ENCODE results near the gene B3GNT8.
"Not testable (repeated sequence)": the region's sequence is repeated elsewhere in the genome, so short reads cannot be mapped to it uniquely, and the experiment has no call there.

The B3GNT8 gene, protein sequence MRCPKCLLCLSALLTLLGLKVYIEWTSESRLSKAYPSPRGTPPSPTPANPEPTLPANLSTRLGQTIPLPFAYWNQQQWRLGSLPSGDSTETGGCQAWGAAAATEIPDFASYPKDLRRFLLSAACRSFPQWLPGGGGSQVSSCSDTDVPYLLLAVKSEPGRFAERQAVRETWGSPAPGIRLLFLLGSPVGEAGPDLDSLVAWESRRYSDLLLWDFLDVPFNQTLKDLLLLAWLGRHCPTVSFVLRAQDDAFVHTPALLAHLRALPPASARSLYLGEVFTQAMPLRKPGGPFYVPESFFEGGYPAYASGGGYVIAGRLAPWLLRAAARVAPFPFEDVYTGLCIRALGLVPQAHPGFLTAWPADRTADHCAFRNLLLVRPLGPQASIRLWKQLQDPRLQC

DNA sequence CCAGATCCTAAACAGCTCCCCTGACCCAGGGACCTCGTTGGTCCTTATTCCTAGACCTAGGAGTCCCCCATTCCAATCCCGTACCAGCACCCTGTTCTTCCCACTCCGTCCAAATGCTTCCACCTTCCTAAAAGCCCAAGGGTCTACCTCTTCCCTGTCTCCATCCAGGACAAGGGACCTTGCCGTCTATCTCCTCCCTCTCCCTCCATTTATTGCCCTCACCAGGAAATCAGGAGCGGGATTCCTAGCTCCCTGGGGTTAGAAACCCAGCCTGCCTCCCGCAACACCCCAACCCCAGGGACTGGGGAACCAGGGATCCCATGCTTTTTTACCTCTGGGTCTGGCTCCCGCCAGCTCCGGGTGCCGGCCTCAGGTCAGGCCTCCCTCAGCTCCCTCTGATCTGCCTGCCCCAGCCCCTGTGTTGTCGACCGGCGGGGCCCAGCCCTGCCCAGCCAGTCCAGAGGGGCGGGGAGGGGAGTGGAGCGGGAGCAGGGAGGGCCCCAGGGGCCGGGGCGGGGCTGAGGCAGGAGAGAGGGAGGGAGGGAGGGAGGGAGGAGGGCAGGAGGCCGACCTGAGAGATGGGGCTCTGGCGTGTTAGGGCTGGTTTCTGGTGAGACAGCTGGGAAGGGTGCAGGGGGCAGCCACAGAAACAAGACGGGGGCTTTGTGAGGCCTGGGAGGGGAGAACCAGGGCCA is at the start of gene B3GNT8:
Gene B3GNT8 (minus strand): TSS at position 423 of the 695 bp plus-strand sequence. CDS start 596 bp downstream, outside the sequence.
- DNase-seq, result no peak

DNA sequence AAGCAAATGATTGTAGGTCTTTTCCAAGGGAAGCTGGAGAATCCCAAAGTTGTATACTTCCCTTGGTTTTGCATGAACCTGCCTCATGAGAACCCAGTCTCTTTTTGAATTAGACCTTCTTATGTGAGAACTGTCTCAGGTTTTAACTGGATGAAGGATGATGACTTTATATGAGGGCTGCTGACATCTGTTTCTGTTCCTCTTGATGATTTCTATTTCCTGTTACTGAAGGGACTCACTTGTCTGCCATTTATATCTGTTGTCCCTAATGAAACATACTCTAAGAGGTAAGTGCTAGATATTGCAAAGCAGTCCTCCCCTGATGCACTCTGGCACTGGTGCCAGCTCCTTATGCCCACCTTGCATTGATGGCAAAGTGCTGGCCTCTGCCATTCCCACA is 49.4 kb upstream of the B3GNT8 start:
- DNase-seq, result no peak

DNA sequence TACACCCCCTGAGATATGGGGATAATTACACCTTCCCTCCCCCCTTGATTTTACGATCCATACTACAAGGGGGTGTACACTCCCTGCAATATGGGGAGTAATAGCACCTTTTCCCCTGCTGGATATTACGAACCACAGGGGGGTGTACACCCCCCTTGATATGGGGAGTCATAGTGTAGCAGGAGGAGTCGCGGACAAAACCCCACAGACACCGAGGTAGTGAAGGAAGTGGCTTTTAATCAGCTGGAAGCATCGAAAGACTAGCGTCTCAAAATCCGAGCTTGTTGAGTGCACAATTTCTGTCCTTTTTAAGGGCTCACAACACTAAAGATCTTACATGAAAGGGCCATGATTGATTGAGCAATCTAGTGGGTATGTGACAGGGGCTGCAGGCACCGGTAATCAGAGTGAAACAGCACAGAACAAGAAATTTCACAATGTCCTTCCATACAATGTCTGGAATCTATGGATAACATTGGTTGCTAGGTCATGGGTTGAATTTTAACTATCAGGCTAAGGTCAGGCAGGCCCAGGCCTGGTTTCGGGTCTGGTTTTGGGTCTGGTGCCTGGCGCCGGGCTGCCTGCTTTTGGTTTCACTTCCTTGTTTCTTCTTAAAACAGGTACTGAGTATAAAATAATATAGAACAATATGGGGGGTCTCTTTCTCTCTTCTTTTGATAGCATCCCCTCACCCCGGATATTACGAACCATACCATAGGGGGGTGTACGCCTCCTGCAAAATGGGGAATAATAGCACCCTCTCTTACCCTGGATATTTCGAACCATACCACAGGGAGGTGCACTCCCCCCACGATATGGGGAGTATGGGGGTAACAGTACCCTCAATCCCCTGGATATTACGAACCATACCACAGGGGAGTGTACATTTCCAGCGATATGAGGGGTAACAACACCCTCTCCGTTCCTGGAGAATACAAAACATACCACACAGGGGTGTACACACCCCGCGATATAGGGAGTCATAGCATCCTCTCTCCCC is 36.4 kb upstream of the B3GNT8 start:
- not testable (repeated sequence) for DNase-seq

DNA sequence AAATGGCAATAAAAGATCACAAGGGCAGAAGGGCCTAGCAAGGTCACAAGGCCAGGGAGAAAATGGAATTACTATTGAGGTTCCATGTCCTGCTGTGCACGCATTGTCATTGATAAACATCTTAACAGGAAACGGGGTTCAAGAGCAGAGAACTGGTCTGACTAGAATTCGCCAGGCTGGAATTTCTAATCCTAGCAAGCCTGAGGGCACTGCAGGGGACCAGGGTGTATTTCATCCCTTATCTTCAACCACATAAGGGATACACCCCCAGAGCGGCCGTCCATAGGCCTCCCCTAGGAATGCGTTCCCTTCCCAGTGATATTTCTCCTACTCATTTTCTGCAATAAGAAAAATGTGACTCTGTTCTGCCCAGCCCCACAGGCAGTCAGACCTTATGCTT is 35.3 kb upstream of the B3GNT8 start:
- DNase-seq, result no peak

DNA sequence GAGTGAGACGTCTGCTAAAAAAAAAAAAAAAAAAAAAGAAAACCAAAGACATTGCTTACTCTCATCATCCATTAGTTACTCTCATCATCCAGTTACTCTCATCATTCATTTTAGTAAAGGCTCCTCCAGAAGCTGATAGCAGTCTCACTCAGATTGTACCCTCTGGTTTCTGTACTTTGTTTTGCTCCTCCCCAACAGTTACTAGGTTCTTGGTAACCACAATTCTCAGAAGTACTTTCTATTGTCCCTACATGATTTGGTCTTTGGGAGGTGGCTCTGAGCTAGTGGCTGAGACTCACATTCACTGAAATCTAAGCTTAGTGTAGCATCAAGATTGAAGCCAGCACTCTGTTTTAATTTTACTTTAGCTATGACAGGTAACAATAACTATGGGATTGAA is 30.1 kb upstream of the B3GNT8 start:
- no peak for DNase-seq

DNA sequence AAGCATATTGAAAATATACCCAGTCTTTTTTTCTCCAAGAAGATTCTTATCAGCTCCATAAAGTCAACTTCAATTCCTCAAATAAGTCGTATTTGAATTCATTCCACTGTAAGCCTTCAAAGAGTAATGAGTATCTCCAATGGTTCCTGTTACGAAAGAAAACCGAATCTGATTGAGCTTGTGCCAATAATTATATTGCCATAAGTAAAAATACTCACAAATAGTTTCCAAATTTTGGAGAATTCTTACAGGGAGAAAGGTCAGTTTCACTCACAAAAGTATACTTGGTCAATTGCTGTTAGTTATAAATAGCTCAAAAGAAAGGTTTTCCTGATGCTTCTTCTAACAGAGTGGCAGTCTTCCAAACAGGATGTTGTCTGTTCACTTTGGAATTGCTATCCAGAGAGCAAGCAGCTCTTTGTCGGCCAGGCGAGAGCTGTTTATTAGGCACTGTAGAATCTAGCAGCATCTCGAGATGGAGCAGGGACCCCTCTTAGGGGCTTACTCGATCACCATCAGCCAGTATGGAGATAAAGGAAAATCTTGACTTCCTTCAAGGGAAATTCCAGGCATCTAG is 29.3 kb upstream of the B3GNT8 start:
- DNase-seq, result no peak

DNA sequence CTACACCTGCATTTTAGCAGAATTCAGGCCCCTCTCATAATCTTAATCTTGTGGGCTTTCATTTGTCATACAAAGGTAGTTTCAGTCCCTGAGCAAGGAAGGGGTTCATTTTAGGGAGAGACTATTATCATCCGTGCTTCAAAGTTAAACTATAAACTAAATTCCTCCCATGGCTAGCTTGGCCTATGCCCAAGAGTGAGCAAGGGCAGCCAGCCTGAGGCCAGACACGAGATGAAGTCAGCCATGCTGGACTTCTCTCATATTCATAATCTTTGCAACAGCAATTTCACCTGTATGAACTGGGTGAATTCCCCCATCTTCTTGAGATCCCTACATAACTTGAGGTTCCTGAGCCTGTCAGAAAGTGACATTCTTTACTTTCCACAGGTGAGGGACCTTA is 28.8 kb upstream of the B3GNT8 start:
- DNase-seq, result no peak

DNA sequence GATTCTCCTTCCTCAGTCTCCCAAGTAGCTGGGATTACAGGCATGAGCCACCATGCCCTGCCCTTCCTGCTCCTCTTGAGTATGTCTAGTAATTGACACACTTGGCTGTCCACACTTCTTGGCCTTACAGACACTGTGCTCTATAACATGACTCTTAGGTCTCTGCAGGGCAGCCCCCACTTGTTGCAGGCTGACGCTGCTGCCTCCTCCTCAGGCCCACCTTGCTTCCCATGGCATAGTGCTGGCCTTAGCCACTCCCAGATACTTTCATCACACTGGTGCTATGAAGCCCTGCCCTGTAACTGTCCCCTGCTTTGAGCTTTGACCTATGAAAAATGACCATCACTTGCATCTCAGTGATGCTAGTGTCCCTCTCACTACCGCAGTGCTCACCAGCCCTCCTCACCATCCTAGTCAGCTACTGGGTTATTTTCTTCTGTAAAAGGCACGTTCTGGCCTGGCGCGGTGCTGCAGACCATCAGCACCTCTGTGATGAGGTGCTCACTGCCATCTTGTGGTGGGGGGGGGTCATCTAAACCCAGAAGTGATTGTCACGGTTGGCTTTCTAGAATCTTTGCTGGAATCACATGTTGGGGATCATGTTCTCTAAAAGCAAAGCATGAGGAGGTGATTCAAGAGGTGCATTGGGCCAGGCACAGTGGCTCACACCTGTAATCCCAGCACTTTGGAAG is 25.6 kb upstream of the B3GNT8 start:
- DNase-seq, result no peak

DNA sequence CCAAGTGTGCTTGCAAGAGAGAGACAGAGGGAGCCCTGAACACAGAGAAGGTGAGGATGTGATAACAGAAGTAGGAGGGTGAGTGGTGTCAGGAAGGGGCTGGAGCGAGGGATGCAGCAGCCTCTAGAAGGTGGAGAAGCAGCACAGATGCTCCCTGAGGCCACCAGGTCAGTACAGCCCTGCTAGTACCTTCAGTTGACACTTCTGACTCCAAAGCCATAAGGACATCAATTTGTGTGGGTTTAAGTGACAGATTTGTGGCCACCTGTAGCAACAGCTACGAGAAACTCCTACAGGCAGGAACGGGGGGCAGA is 22.6 kb upstream of the B3GNT8 start:
- no peak for DNase-seq

DNA sequence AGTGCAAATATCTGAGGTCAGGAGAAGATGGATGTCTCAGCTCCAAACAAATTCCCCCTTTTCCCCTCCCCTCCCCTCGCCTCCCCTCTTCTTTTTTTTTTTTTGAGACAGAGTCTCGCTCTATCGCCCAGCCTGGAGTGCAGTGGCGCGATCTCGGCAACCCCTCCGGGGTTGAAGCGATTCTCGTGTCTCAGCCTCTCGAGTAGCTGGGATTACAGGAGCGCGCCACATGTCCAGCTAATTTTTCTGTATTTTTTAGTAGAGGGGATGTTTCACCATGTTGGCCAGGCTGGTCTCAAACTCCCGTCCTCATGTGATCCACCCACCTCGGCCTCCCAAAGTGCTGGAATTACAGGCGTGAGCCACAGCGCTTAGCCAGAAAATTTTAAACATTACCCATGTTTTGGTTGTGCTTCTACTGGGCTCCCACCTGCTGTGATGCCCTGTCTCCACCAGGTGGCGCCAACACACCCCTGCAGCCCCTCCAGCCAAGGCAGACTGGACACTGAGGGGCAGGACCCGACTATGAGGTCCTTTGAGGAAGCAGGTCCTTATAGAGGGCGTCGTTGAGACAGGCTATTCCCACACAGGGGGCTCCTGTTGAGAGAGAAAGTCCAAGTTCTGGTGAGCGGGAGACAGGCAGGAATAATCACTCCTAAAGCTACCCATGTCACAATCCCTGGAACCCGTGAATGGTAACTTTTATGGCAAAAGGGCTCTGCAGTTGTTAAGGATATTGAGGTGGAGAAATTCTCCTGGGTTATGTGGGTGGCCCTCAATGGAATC is 22.1 kb upstream of the B3GNT8 start:
- peak; percentile 43 for DNase-seq

DNA sequence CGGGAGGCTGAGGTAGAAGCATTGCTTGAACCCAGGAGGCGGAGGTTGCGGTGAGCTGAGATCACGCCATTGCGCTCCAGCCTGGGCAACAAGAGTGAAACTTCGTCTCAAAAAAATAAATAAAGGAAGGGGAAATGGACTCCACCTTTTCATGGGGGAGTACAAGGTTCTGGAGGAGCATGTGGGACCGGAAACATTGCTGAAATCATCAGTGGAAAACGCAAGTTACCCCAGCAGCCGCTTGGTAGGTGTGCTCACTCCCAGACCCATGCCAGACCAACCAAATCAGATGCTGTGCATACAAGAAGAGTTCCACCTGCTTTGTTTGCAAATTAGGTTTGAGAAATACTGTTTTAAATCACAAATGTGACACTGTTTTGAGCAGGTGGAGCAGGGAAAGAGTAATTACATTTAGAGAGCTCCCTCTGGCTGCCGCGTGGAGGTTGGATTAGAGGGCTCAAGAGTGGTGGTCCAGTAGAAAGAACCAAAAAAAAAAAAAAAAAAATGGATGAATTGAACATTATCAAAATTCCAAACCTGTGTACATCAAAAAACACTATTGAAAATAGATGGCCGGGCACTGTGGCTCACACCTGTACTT is 20.7 kb upstream of the B3GNT8 start:
- no peak for DNase-seq

DNA sequence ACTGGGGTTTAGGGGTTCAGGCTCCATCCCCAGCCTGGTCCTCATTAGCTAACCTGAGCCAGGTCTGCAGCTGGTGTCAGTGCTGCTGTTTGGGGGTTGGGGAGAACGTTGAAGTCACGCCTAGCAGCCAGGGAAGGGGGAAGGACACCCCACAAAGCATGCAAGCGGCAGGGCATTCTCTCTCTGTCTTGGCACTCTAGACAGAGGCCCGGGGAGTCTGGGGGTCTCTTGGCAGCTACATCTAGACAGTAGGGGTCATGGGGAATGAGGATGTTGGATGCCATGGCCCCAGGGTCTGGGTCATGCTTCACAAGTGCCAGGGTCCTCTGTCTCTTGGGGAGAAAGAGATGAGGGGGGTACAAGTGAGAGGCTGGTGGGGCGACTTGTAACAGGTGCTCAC is 18.4 kb upstream of the B3GNT8 start:
- no peak for DNase-seq

DNA sequence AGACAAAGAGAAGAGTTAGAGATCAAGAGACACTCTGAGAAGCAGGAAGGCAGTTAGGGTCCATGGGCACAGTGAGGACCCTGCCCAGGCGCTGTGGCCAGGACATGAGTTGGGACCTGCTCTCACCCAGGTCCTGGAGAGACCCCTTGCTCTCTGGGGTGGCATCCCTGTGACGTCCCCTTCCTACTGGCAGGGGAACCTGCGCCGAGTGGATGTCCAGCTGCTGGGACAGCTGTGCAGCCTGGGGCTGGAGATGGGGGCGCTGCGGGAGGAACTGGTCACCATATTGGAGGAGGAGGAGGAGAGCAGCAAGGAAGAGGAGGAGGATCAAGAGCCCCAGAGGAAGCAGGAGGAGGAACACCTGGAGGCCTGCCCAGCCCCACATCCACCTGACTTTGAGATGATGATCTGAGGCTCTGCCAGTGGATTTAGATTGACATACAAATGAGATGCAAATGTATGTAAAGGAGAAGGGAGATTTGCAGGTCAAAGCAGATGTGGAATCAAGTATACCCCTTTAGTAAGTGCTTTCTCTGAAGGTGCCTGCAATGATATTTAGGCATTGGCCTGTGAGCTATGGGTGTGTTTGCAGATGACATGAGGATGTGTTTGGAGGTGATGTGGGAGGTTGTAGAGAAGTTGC is 16.8 kb upstream of the B3GNT8 start:
- DNase-seq, result no peak

DNA sequence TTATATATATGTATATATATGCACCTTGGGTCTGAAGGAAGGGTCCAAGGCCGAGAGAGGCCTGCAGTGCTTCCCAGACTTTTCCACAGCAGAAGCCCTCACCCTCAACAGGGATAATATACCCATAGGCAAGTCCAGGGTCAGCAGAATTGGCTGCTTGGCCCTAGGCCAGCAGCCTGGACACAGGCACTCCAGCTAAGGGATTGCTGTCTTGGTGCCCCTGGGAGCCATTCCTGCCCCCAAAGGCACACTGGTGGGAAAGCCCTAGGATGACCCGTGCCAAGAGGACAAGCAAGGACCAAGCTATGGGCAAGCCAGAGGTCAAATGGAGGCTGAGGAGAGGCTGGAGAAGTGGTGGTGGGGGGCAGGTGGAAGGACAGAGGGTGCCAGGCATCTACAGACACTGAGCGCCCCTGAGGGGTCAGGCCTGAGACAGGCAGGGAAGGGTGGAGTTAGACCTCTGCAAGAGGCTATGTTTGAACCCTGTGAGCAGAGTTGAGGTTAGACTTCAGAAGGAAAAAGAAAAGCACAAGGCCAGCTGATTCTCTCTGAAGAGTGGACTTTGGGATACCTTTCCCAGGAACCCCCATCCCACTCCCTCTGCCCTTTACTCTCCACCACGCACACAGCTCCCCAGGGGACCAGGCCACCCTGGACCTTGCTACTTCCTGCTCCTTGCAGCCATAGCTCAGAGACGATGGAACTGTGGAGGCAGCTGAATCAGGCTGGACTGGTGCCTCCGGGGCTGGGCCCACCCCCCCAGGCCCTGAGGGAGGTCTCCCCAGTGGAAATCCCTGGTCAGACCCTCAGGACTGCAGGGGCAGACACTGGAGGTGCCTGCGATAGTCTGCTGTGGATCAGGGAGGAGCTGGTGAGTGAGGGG is 15.5 kb upstream of the B3GNT8 start, which contains the start of gene ERICH4:
Gene ERICH4 (plus strand): TSS at position 684 of the 883 bp plus-strand sequence. CDS start 14 bp downstream, at position 698.
- DNase-seq, result no peak

DNA sequence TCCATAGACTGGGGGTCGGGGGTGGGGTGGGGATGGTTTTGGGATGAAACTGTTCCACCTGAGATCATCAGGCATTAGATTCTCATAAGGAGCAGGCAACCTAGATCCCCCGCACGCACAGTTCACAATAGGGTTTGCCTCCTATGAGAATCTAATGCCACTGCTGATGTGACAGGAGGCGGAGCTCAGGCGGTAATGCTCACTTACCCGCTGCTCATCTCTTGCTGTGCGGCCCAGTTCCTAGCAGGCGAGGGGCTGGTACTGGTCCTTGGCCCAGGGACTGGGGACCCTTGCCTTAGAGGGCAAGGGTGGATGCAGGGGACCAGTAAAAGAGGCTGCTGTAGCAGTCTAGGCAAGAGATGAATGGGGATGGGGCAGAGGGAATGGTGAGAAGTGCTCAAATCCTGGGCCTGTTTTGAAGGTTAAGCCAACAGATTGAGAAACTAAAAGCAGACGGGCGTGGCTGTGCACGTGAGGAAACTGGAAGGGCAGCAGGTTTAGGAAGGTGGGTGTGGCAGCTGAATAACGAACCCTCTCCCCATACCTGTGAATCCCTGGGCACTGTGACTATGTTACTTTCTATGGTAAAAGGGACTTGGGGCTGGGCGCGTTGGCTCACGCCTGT is 14.3 kb upstream of the B3GNT8 start:
- no peak for DNase-seq

DNA sequence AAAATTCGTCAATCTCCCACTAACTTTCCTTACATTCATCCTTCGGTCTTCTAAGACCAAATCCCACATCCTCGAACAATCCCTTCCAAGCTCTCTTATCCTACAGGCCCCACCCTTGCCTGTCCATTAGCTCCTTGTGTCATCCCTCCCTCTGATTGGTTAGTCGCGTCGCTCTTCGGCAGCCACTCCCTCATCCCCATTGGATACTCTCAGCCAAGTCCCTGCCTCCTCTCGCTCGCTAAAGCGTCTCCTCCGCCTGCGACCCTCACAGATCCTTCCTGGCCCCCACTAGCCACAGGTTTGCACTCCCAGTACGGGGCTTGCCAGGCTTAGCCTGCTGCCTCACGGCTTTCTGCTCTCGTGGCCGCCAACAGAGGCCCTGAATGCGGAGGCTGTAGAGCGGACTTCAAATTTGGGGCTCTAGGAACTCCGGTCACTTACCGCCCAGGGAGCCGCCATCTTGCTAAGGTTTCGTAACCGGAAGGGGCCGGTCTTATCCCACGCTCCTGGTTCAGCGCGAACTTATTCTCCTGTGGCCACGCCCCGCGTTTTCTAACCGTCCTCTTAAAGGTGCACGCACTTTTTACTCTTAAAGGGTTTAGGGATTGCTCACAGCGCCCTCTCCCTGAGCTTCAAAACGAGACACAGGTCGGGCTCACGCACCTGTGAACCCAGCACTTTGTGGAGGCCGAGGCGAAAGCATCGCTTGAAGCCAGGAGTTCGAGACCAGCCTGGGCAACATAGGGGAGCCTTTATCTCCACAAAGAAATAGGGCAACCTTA is 12.5 kb upstream of the B3GNT8 start, which contains the start of gene DMAC2:
Gene DMAC2 (minus strand): TSS at position 472 of the 782 bp plus-strand sequence. CDS start 13 bp downstream, at position 459.
- DNase-seq, result peak; percentile 96

DNA sequence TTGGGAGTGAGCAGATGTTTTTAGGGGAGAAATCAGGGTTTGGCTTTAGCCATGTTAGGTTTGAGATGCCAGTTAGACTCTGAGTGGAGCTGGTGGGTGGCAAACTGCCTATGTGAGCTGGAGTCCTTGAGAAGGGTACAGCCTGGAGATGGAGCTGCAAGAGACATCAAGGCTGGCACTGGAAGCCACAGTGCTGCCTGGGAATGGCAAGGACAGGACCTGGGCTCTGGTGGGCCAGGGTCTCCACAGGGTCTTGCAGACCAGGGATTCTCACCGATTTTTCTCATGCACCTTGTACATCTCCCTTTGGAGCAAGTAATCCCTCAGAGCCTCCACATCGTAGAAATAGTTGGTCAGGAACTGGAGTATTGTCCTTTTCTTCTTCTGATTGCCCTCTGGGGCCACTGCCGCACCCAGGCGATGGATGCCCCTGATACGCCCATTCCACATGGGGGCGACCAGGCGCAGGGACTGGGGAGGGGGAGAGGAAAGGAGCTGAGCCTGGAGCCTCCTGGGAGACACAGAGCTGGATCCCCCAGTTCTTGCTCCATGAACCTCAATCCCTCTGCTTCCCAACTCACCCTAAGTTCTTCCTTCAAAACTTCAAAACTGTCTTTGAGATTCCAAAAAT is 10.9 kb upstream of the B3GNT8 start:
- DNase-seq, result no peak

DNA sequence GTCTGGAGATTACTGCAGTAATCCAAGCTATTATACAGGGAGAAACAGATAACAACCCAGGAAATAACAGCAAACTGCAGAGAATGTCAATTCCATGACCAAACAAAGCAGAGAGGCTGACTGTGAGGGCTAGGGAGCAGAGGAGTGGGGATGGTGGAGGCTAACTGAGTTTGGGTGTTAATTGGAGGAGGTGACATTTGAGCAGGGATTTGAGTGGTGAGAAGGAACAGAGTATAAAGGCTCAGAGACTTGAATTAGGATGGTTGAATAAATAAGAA is 9.4 kb upstream of the B3GNT8 start:
- DNase-seq, result no peak
